Measurements from ENCODE around the gene DNAJB12. TPM values are rescaled to one million over a fixed set of nuclear protein-coding genes. Genes with fewer than 3 reads are reported as not detected.

DNAJB12 gene
- total RNA-seq, 4 donors from 2014 or later: 33.7 to 69.2 (median 38.0) TPM

GRCh38 chr10:72389716-72390115 is 35.0 kb upstream of the DNAJB12 start:
- 90 to 96% methylated on average over 4 to 5 of the region's 5 CpGs for WGBS, 2 donors (ENCODE audit: low coverage in 1 of 2)
- H3K27me3 ChIP-seq: no peaks in the 10 kb centered on the region
- H3K36me3 ChIP-seq: no peaks in the 10 kb centered on the region
- TF ChIP-seq POLR2AphosphoS5 (IDR thresholded peaks at IDR 0.05) (no peak), EP300 (IDR thresholded peaks at IDR 0.05; ENCODE audit: low read depth) (no peak), CTCF (IDR thresholded peaks at IDR 0.05) (no peak)
- in situ Hi-C loops (cut with MboI; ENCODE audit: low pct_ligation_motif_present in 1 of 4, low pct_unique_long_range_greater_than_20kb in 1 of 4, low sequenced_read_pairs in 3 of 4) (no loop called here), intact Hi-C loops (cut with DNase I; ENCODE audit: low total_unique reads) (no loop called here)
- no peak for DNase-seq
- H3K4me1 ChIP-seq: no peaks in the 10 kb centered on the region
- no peak overlapping the region for H3K27ac ChIP-seq
- H3K4me3 ChIP-seq: no peak overlapping the region
- H3K9me3 ChIP-seq: no peaks in the 10 kb centered on the region

DNA sequence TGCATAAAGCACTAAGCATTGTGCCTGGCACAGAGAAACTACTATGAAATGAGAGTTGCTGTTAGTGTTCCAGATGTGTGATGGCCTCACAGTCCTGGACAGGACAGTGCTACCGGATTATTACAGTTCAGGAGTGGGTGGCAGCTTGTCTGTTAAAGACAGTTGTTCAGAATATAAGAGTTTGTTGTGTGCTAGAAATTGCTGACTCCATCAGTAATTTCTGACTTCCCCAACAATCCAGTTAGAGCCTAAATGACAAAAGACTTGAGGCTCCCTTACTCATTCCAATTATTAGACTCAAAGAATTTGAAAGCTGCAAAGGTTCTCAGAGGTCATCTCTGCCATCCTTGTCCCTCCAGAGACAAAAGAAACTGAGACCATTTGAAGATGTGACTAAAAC is 34.3 kb upstream of the DNAJB12 start:
- Histone ChIP-seq H3K4me3 (no peak overlapping the region), H3K27me3 (no peaks in the 10 kb centered on the region), H3K27ac (no peak overlapping the region), H3K4me1 (no peaks in the 10 kb centered on the region), H3K36me3 (no peaks in the 10 kb centered on the region), H3K9me3 (no peaks in the 10 kb centered on the region)
- intact Hi-C loops (cut with DNase I; ENCODE audit: low total_unique reads) (no loop called here), in situ Hi-C loops (cut with MboI; ENCODE audit: low pct_ligation_motif_present in 1 of 4, low pct_unique_long_range_greater_than_20kb in 1 of 4, low sequenced_read_pairs in 3 of 4) (no loop called here)
- 95 to 100% methylated on average over 1 of the region's 1 CpG for WGBS, 2 donors (ENCODE audit: low coverage in 1 of 2)
- no peak for TF ChIP-seq CTCF (IDR thresholded peaks at IDR 0.05)
- TF ChIP-seq POLR2AphosphoS5 (IDR thresholded peaks at IDR 0.05): no peak
- no peak for TF ChIP-seq EP300 (IDR thresholded peaks at IDR 0.05; ENCODE audit: low read depth)
- no peak for TF ChIP-seq POLR2A (IDR thresholded peaks at IDR 0.05)
- DNase-seq: no peak

DNA sequence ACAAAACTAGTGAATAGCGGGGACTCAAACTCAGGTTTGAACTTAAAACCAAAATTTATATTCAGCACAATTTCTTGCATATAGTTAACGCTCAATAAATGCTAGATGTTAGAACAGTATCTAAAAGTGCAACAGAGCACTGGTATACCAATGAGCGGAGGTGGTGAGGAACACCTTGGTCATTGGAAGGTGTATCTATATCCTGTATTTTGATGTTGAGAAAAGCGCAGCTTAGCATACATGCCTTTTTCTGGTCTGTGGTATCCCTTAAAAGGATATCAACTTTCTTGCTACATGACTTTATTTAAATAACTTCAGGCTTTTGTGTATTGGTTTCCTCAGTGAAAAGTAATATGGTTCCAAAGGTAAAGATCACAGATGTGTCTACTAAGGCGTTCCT is 33.3 kb upstream of the DNAJB12 start:
- no peaks in the 10 kb centered on the region for H3K36me3 ChIP-seq
- no peak overlapping the region for H3K4me3 ChIP-seq
- in situ Hi-C loops (cut with MboI; ENCODE audit: low pct_ligation_motif_present in 1 of 4, low pct_unique_long_range_greater_than_20kb in 1 of 4, low sequenced_read_pairs in 3 of 4): no loop called here
- intact Hi-C loops (cut with DNase I; ENCODE audit: low total_unique reads): no loop called here
- no peak for TF ChIP-seq EP300 (IDR thresholded peaks at IDR 0.05; ENCODE audit: low read depth)
- TF ChIP-seq POLR2AphosphoS5 (IDR thresholded peaks at IDR 0.05): no peak
- no peak for TF ChIP-seq CTCF (IDR thresholded peaks at IDR 0.05)
- TF ChIP-seq POLR2A (IDR thresholded peaks at IDR 0.05): no peak
- H3K9me3 ChIP-seq: no peaks in the 10 kb centered on the region
- H3K27ac ChIP-seq: no peak overlapping the region
- no peaks in the 10 kb centered on the region for H3K27me3 ChIP-seq
- no peak for DNase-seq
- H3K4me1 ChIP-seq: no peaks in the 10 kb centered on the region
- 91 to 94% methylated on average over 5 of the region's 5 CpGs for WGBS, 2 donors (ENCODE audit: low coverage in 1 of 2)

GRCh38 chr10:72386916-72387586 is 32.3 kb upstream of the DNAJB12 start:
- Histone ChIP-seq H3K36me3 (no peaks in the 10 kb centered on the region), H3K27me3 (no peaks in the 10 kb centered on the region), H3K4me3 (no peak overlapping the region), H3K27ac (no peak overlapping the region), H3K9me3 (no peaks in the 10 kb centered on the region), H3K4me1 (no peaks in the 10 kb centered on the region)
- intact Hi-C loops (cut with DNase I; ENCODE audit: low total_unique reads) (no loop called here), in situ Hi-C loops (cut with MboI; ENCODE audit: low pct_ligation_motif_present in 1 of 4, low pct_unique_long_range_greater_than_20kb in 1 of 4, low sequenced_read_pairs in 3 of 4) (no loop called here)
- TF ChIP-seq CTCF (IDR thresholded peaks at IDR 0.05) (no peak), POLR2A (IDR thresholded peaks at IDR 0.05) (no peak), EP300 (IDR thresholded peaks at IDR 0.05; ENCODE audit: low read depth) (no peak), POLR2AphosphoS5 (IDR thresholded peaks at IDR 0.05) (no peak)
- no peak for DNase-seq
- 48 to 70% methylated on average over 2 to 3 of the region's 3 CpGs for WGBS, 2 donors (ENCODE audit: low coverage in 1 of 2)

All from transverse colon (tissue), 4 donors.